Putamen (tissue), 1 donor: ENCODE measurements around the gene RAD51B.
"Not testable (repeated sequence)": the region's sequence is repeated elsewhere in the genome, so short reads cannot be mapped to it uniquely, and the experiment has no call there.

Experiments used
- DNase-seq: peaks from one replicate; pipeline ENCODE4 v3.0.0-alpha.2; 2016; ENCODE audit warnings: low spot score

The RAD51B gene

DNA sequence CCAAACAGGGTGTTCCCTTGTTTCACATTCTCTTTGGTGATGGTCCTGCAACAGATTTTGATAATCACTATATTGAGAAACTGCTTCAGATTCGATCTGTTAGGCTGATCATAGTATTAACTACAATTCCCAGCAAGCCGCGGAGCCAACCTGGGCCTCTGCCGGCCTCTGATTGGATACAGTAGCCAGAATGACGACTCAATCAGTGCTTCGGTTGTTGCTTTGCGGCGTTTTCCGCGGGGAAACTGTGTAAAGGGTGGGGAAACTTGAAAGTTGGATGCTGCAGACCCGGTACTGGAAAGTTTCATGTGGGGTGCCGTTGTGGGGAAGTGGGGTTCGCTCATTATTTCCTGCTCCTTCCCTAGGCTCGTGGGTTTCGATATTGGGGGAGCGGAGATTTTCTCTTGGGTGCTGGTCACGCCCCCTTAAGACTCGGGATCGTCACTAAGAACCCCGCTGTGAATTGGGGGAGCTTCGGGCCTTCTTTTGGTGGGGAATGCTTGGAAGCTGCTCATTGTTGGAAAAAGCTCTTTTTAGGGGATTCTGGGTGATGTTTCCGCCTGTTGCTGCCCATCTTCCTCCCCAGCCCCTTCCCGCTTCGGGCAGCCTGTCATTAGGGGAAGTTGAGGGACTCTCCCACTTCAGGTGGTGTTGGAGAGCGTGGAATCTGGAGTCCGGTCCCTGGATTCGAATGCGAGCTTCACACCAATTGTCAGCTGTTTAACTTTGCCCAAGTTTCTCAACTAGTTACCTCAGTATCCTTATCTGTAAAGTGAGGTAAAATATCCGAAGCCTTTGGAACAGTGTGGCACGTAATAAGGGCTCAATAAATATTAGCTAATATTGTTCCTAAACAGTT is at the start of gene RAD51B:
Gene RAD51B, plus strand, starts transcription at position 217 of the 859 bp plus-strand sequence.
- DNase-seq, result peak; percentile 83

DNA sequence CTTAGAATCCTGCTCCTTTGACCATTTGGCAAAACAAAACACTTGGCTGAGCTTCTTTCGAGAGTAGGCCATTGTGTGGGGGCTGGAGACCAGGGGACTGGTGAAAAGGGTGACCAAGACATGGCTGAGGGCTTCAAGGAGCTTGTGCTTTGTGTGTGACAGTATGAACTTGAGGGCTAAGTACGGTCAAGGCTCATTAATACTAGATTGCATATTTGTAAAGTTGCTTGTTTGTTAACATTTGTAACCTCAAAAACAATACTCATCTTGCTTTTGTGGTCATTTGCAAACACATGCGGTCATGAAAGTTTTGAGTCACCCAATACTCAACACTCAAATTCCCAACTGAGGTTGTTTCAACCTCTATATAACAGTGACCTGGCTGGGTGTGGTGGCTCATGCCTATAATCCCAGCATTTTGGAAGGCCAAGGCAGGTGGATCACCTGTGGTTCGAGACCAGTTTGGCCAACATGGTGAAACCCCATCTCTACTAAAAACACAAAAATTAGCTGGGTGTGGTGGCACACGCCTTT is 45.7 kb upstream of the RAD51B start:
- no peak for DNase-seq

DNA sequence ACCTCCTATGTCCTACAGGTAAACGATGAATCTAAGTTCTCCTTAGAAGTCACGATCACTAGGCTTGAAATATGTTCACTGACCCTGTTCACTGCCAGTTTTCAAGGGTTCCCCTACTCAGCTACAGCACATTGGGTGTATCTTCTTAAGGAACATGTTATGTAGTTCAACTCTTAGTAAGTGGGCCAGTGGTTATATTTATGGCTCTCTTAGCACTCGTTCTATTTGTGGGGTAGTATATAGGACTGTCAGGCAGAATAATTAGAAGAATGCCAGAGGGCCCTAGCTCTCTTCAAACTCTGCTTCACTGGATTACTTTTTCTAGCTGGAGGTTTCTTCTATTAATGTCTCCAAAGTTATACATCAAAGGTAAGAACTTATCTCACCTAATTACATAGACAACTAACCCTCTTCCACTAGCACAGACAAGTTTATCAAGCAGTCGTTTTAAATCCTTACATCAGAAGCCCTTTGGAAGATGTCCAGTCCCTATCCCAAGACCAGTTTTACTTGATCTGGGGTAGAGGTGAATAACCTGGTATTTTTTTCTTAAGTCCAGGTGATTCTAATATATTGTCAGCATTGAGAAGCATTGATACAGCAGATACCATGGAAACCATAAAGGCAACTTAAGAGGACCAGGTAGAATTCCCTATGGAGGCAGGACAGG is 42.8 kb upstream of the RAD51B start:
- DNase-seq, result no peak

DNA sequence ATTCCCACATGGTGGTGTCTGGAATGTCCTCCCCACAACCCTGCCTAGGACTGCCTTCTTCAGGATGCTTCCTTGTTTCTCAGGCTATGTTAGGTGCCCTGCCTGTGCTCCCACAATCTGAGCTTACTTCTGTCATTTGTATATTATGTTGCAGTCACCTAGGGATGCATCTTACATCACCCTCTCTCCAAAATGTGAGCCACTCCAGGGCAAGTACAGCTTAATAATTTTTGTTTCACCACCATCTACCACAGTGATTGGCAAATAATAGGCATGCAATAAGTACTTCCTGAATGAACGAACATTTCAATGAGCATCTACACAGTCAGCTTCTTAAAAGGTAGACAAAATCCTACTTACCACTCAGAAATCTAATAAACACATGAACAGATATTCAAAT is 40.8 kb upstream of the RAD51B start:
- no peak for DNase-seq

DNA sequence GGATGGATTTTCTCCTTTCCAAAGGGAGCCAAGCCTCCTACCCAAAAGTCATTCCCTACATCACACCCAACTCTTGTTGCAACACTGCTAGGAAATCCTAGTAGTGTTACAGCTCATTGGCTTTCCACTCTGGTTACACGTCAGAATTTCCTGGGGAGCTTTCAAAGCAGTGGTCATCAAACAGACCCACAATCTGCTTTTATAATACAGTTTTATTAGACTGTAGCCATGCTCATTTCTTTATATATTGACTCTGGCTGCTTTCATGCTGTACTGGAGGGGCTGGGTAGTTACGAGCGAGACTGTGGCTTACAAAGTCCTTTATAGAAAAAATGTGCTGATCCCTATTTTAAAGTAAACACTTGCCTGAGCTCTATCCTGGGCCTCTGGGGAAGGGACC is 37.5 kb upstream of the RAD51B start:
- DNase-seq, result no peak

DNA sequence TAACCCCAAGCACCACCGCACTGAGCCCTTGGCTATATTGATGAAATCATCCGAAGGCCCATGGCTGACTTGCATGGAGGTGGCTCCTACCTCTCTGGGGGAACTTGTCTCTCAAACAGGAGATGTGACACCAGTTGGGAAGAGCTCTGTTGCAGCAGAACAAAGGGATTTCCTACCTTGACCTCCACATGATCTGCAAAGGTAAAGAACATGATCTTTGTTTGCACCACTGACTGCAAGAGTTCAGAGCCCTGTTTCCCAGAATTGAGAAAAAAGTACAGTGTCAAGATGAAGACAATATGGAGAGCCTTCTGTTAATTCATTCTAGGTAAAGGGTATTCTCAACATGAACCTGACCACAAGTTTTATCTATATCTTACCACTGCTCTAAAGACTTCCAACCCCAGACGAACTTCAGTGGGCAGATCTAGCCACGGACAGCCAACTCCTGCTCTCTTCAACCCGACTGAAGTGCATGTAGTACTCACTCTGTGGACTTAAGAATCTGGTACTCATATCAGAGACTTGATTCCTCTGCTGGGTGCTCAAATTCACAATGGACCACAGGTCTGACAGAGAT is 35.2 kb upstream of the RAD51B start:
- DNase-seq, result no peak

DNA sequence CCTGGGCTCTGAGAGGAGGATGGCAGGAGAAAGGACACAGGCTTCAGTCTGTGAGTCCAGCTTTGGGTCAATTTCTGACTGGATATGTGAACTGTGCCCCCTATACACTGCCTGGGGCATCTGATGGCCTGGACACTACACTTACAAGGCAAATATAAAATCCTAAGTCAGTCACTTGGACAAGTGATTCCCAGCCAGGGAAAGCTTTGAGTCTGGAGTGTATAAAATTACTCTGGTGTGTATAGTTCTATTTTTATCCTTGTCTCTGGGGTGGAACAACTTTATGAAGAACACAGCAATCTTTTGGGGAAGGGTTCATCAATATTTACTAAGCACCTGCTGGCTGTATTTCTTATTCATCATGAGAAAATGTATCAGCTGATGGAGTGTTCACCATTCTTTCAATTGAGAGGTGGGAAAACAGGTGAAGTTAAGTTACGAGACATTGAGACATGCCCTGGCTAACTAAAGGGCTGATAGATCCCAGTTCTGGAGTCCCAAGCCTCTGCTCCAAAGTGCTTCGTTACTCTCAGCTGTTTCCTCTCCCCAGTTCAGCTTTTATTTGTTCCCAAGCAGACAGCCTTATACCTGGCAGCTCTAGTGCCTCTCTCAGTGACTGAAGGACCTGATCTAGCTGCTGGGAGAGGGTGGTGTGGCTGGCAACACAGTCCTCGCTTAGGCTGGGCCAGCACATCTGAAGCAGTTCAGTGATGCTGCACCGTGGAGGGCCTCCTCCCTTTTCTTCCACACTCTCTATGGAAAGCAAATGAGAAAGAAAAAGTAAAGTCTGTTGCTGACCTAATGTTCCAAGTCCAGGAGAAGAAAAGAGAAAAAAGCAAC is 34.1 kb upstream of the RAD51B start:
- DNase-seq, result no peak

DNA sequence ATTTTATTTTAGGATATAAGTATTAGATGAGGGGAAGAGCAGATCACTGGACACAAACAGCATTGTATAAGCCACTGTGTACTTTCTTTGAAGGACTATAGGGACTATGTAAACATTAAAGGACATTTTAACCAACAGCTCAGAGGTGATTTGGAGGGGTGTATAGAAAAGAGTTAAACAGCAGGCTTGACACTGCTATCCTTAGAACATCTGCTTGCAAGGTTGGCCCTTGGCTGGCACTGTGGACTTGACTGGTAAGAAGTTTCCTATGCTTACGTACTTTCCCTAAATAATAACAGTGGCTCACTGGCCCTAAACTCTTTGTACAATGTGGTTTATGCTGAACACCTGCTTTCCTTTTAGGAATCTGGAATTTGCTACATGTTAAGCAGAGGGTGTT is 31.9 kb upstream of the RAD51B start:
- no peak for DNase-seq

DNA sequence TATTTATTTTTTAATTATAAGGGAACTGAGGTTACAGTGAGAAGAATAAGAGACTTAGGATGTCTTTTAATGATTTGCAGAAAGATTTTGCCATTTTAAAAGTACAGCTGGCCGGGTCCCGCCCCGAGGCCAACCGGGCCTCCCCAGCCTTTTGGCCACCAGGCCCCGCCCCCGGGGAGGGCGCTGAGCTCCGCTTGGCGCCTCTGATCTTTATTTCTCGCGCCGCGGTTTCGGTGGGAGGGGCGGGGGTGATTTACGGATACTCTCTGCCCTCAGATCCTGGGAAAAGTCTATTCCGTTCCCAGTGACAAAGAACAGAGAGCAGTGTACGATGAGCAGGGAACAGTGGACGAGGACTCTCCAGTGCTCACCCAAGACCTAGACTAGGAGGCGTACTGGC is 20.8 kb upstream of the RAD51B start:
- no peak for DNase-seq

DNA sequence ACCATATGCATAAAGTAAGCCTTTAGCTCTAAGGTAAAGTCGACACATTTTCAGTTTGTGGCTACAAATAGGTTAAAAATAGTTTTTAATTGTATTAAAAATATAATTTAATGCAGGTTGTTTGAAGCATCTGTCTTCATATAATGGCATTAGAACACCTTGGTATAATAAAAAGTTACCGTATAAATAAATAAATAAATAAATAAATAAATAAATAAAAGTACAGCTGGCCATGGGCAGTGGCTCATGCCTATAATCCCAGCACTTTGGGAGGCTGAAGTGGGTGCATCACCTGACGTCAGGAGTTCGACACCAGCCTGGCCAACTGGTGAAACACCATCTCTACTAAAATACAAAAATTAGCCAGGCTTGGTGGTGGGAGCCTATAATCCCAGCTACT is 18.8 kb upstream of the RAD51B start:
- DNase-seq, result no peak

DNA sequence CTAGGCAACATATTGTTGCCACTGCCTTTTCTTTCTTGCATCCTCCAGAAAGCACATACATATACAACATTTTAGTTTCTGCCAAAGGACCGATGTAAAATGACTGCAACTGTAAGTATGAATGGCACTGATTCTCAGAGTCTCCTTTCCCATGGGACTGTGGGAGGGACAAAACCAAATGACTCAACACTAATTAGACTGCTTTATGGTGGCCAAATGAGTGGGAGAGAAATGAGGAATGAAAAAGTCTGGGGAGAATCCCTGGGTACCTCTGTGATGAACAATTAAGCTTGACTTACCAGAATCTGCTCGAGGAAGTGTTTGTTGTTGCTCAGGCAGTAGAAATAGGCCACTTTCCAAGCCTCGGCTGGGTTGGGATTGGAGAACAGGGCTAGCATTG is 13.3 kb upstream of the RAD51B start:
- no peak for DNase-seq

DNA sequence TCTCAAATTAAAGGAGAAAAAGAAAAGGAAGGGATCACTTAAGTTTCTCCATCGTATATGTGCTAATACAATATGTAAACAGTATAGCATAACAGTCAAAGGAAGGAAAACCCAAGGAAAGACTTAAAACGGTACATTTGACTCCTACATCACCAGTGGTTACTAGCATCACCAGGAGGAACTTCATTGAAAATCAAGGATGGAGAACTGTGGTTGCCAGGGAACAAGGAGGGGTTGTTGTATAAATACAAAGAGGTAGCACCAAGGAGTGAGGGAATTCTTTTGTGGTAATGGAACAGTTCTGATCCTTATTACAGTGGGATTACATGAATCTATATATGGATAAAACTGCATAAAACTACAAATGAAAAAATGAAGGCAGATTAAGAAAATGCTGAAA is 4.8 kb upstream of the RAD51B start:
- no peak for DNase-seq

DNA sequence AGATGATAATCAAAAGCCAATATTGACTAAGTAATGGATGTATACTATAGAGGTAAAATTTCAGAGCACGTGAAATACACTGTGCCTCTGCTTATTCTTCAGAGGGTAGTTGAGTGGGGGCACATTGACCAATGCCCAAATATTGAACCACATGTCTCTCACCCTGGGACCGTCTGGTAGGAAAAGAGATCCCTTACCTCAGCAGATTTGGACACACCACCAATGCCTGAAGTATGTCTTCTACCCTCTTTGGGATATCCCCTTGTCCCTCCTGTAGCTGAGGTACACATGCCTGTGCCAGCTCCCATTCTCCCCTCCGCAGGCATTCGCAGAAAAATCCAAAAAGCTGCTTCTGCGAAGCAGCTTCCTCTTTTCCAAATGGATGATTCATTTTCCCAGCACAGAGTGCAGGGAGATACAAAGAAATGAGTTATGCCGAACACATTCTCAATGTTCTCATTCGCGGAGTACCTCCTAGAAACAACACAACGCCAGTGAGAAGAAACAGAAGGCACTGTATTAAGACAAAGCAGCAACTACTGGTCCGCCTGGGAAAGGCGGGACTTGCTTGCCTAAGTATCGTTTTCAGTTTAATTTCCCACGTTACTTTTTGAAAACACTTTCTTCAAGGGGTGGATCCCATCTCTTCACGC is 3.9 kb upstream of the RAD51B start:
- DNase-seq, result peak; percentile 18

DNA sequence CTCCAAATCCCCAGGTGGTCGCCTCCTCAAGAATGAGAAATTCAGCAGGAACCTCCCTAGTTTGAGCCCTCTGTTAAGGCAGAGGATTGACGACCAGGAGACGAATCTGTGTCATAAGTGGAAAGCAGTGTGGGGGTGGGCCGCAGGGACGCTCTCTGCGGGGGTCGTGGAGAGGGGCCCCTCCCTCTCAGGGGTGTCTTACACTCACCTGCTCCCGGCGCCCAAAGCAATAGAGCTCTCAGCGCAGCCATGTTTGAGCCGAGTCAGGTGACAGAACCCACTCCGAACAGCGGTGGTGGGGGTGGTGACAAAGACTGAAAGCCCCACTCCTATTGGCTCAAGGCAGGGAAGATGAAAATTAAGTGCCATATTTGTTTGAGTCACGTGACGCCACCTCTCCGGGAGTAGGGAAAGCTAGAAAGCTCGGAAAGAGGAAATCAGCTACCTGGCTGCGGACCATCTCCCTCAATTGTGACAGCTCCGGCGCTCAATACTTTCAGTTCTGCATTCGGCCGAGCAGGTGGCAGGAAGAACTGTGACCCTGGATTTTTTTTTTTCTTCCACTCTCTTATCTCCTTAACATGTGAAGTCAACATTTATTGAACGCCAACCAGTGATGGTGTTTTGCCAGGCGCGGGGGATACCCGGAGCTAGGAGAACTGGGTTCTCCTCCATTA is 3.1 kb upstream of the RAD51B start, which contains the start of gene ZFYVE26:
Gene ZFYVE26, minus strand, starts transcription at position 265 of the 677 bp plus-strand sequence. CDS start 627 bp downstream, outside the sequence.
- DNase-seq, result peak; percentile 98

DNA sequence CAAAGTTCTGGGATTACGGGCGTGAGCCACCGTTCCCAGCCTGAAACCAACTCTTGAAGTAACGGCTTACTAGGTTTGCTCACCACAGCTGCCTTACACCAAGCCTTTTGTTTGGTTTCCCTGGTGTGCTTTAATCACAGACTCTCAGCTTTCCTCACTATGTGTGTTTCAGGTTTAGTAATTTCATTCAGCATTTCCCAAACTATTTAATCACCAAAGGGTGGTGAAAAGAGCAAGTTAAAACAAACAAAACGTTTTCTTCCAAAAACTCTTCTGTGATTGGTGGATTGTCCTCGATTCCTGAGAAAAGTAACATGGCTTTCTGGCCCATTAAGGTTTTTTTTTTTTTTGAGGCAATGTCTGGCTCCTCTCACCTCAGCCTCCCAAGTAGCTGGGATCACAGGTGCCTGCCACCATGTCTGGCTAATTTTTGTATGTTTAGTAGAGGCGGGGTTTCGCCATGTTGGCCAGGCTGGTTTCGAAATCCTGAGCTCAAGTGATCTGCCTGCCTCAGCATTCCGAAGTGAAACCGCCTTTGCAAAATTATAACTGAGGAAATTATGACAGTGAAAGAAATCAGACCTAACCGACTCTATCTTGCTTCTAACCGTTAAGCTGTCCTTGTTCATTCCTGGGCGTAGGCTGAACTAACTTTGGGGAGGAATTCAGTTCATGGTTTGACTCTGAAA is 1.7 kb upstream of the RAD51B start:
- no peak for DNase-seq

DNA sequence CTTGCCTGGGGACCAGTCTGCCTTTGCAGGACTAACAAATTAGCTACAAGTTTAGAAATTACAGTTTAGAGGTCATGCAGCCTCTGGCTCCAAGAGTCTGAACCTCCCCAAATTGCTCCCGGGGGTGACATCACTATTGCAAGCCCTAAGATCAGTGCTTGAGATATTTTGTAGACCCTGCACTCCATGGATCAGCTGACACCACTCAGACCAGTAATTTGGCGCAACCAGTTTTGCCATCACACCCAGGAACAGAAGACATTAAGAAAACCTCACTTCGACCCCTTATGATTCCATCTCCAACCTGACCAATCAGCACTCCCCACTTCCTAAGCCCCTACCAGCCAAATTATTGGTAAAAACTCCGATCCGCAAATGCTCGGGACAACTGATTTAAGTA is 1.1 kb upstream of the RAD51B start:
- not testable (repeated sequence) for DNase-seq

DNA sequence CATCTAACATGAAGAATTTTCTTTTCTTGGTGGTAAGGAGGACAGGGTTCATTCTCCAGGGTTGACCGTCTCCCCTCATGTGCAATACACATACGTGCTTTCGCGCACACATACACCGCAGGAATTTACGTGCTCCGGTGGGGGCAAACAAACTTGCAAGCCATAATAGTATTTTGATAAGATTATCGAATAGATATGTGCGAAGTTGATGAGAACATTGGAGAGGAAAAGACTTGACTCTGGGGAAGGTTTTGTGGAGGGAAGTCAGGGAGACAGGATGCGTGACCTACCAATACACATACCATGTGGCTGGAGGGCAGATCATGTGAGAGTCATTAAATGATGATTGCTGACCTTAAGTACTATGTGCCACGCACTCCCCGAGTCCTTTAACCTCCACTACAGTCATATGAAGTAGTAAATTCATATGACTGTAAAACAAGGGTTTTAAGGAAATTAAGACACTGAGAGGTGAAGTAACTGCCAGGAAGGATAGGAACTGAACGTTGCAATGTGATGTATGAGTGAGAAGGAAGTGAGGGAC is 921 bp downstream of the RAD51B start:
- DNase-seq, result no peak

DNA sequence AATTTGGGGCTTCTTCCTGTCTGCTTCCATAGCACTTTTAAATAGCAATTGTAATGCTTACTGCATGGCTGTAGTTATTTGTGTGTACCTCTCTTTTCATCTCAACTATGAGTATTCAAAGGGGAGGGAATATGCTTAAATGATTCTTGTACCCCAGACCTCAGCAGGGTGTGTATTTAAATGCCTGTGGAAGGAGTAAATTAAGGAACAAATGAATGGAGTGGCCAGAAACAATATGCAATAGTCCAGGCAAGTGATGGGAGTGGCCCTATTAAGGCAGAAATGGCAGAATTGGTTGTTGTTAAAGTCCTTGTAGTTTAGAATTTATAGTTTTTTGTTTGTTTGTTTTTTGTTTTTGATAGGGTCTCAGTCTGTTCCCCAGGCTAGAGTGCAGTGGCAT is 1.5 kb downstream of the RAD51B start:
- no peak for DNase-seq

DNA sequence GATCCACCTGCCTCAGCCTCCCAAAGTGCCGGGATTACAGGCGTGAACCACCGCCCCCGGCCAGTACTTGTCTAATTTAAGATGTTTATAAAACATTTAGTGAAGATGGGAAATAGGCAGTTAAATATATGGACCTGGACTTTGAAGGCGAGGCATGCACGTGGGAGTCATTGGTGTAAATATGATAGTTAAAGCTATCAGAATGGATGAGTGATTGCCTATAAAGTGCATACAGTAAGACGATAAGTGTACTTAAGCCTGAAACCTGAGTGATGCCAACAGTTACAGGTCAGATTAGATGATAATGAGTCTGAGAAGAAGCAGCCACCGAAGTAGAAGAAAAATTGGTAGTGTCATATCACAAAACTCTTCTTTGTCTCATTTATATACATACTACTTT is 11.5 kb downstream of the RAD51B start:
- no peak for DNase-seq

DNA sequence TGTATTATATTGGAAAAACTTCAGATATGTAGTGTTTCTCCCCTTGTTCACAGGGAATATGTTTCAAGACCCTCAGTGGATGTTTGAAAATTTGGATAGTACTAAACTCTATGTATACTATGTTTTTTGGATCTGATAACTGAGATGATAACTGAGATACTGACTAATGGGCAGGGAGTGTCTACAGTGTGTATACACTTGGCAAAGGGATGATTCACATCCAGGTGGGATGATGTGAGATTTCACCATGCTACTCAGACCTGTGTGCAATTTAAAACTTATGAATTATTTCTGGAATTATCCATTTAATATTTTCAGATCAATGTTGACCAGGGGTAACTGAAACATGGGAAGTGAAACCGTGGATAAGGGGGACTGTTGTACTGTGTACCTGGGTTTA is 13.8 kb downstream of the RAD51B start:
- no peak for DNase-seq
